IPS DF 4.7 (cell line): ENCODE measurements around the gene SPATA6L.

Experiments
- DNase-seq: peaks from one replicate; pipeline ENCODE4 v3.0.0-alpha.2; 2013; ENCODE audit warnings: low spot score; ENCODE audit errors: extremely low read depth

Gene SPATA6L

GRCh38 chr9:4558371-4558998, 107.8 kb downstream of the SPATA6L start:
- DNase-seq: no peak

GRCh38 chr9:4555236-4555635, 111.0 kb downstream of the SPATA6L start:
- no peak for DNase-seq

GRCh38 chr9:4553951-4554381, 112.3 kb downstream of the SPATA6L start:
- DNase-seq: no peak

DNA sequence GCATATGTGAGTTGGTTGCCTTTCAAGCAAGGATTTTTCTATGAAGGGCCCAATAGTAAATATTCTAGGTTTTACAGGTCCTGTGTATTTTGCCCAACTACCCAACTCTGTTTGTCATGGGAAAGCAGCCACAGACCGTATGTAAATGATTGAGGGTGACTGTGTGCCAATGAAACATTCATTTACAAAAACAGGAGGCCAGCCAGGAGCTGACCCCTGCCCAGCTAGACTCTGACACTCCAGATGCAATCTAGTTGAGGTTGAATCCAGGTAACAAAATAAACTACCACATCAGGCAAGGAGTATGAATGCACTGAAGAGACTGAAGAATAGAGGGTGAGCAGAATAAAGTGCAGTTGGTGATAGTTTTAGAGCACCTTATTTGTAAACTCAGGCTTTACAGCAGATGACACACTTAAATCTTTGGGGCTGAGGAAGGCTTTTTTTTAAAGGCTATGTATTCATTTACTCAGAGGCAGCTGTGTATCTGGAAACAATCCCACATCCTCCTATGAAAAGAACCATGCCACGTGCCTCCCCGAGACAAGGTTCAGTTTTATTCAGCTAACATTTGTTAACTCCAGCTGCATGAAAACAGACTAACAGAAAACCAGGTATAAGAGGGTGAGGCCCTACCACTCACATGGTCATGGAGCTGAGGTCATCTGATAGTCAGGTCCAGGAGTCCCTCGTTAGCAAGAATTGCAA, 115.3 kb downstream of the SPATA6L start:
- DNase-seq: no peak

GRCh38 chr9:4549751-4550295, 116.5 kb downstream of the SPATA6L start:
- no peak for DNase-seq

GRCh38 chr9:4548811-4549725, 117.2 kb downstream of the SPATA6L start:
- DNase-seq: peak; percentile 28
